8988T (cell line): ENCODE data around the gene SLC6A13.
"Not testable (repeated sequence)": the region's sequence is repeated elsewhere in the genome, so short reads cannot be mapped to it uniquely, and the experiment has no call there.

Experiments used
- DNase-seq: peaks from one replicate; pipeline ENCODE4 v3.0.0; 2011

Gene SLC6A13

GRCh38 chr12:262817-263216 is at the start of gene SLC6A13:
Gene SLC6A13, minus strand, starts transcription at chr12:262836. Its CDS starts 2,784 bp downstream, at chr12:260052.
- no peak for DNase-seq

GRCh38 chr12:308511-308910 is 45.9 kb upstream of the SLC6A13 start:
- DNase-seq = no peak

DNA sequence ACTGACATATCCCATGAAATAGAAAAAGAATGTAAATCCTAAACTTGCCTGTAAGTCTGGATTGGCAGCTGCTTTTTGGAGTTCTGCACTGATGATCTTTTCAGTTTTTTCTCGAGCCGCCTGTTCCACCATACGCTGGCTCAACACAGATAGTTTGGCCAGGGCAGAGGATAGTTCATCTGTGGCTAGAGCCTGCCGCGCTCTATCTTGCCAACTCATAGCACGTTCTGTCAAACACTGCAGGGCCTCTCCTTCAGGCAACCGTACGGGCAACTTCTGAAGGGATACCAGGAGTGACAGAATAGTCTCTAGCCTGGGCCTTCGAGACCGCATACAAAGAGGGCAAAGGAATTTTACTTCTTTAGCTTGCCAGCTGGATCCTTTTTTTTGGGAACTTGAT is 44.8 kb upstream of the SLC6A13 start:
- no peak for DNase-seq

DNA sequence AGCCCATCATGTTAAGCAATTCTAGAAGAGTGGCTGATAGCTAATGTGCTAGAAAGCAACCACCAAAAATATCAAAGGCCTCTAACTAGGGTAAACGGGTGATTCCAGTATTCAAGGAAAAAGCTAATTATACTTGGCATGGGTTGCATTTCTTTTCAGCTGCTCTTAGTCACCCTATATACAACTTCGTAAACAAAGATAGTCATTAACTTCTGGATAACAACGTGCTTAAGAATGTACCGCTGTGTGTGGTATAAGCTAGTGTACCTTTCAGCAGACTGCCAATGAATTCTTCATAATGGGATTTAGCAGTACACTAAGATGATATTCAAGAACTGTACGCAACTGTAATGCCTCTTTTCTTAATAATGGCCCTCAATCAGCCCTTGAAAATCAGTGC is 42.2 kb upstream of the SLC6A13 start:
- DNase-seq = no peak

- not testable (repeated sequence) for DNase-seq
Observed at GRCh38 chr12:302766-303165, 40.1 kb upstream of the SLC6A13 start.

GRCh38 chr12:300166-300565 is 37.5 kb upstream of the SLC6A13 start:
- not testable (repeated sequence) for DNase-seq

DNA sequence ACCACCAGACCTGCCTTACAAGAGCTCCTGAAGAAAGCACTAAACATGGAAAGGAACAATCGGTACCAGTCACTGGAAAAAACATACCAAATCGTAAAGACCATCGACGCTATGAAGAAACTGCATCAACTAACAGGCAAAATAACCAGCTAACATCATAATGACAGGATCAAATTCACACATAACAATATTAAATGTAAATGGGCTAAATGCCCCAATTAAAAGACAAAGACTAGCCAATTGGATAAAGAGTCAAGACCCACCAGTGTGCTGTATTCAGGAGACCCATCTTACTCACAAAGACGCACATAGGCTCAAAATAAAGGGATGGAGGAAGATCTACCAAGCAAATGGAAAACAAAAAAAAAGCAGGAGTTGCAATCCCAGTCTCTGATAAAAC is 36.9 kb upstream of the SLC6A13 start:
- DNase-seq = not testable (repeated sequence)

GRCh38 chr12:298059-298458 is 35.4 kb upstream of the SLC6A13 start:
- DNase-seq = not testable (repeated sequence)

DNA sequence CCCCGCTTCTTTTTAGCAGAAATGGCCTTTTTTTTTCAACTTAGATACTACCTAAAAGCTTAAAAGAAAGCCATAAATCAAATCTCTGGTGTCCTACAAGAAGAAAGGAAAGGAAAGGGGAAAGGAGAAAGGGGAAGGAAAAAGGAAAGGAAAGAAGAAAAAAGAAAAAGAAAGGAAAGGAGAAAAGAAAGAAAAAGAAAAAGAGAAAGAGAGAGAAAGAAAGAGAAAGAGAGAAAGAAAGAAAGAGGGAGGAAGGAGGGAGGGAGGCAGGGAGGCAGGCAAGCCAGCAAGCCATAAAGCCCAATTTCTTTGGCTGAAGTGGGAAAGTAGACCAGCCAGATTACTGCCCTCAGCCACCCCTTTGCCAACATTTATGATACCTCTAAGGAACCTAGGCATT is 32.5 kb upstream of the SLC6A13 start:
- DNase-seq = no peak

DNA sequence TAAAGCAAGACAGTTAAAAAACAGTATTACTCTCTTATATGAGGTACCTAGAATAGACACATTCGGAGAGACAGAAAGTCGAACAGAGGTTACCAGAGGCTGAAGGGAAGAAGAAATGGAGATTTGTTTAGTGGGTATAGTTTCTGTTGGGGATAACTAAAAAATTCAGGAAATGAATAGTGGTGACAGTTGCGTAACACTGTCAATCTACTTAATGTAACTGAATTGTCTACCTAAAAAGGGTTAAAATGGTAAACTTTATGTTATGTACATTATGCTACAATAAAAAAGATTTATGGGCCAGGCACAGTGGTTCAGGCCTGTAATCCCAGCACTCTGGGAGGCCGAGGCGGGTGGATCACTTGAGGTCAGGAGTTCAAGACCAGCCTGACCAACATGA is 30.6 kb upstream of the SLC6A13 start:
- DNase-seq = no peak

DNA sequence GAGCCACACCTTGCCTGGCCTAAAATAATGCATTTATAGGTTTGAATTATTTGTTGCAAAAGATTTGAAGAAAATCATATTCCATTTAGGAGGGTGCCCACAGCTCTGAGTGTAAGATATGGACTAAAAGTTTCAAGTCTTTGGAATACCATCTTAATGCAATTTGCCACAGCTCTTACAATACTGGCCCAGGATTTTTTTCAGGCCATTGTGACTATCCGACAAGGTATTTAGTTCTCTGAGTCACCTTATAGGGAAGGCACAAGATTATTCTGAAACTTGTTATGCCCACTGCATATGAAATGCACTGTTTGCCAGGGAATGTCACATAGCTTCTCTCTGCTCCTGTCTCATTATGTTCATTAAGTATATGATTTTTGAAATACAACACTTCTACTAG is 29.6 kb upstream of the SLC6A13 start:
- no peak for DNase-seq

GRCh38 chr12:291153-291723 is 28.6 kb upstream of the SLC6A13 start:
- DNase-seq = no peak

DNA sequence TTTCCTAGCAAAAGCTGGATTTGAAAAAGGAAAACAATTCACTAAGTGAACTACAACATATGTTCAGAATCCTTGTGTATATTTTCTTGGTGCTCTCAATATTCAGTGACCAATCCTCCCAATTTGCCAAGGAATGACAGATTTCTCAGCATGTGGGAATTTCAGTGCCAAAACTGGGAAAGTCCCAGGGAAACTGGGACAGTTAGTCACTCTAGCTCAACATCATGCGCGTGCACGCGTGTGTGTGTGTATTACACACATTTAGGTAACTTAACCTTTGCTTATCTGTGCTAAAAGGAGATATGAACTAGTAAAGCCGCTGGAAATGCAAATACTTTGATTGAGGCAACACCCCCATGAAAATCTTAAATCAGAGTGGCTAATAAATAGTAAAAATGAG is 26.1 kb upstream of the SLC6A13 start:
- no peak for DNase-seq

GRCh38 chr12:286531-287300 is 24.1 kb upstream of the SLC6A13 start:
- no peak for DNase-seq

DNA sequence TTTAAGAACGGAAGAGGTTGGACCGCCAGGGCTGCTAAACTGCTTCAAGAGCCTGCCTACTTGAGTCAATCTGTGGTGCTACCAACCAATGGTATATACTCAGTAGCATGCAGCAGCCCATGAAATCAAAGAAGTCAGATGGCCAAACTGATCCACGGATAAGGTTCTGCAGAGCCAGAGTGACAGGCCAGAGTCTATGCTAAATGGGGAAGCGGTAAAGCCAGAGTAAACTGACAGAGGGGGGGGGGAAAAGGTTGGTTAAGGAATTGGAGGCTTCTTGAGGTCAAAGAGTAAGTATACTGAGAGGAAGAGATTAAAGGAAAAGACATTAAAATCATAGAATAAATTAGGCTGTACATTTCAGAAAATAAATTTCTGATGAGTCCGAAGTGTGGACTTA is 15.4 kb upstream of the SLC6A13 start:
- no peak for DNase-seq

DNA sequence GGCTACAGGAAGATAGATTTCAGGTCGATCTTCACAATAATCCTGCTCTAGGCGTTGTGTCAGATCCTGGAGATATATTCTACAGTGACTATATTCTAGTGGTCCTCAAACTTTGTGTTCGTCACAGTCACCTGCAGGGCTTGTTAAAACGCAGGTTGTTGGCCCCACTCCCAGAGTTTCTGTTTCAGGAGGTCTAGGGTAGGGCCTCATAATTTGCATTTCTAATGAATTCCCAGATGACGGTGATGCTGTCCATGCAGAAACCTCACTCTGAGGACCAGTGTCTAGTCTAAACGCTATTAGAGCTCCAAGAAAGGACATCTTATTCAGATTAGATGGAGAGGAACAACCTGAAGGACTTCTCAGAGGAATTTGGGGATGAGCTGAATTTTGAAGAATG is 13.2 kb upstream of the SLC6A13 start:
- no peak for DNase-seq

- DNase-seq = no peak
Observed at GRCh38 chr12:273382-273781, 10.7 kb upstream of the SLC6A13 start.

- DNase-seq = no peak
Observed at GRCh38 chr12:272942-273341, 10.3 kb upstream of the SLC6A13 start.

DNA sequence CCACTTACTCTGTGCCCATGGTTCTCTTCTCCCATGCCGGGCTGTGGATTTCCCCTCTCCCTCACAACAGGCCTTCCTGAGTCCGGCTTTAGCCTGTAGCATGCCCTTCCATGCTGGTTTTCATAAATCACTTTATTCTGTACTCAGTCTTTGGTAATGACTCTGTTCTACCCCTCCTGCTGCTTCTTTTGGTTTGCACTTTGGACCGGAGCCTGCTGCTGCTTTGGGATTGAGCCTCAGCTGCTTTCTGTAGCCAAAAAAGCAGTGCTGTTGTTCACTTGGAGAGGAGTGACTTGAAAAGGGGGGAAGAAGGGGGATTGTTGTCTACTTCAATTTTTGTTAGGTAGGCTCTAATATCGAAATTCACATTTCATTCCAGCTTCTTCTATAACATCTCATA is 8.5 kb upstream of the SLC6A13 start:
- no peak for DNase-seq

DNA sequence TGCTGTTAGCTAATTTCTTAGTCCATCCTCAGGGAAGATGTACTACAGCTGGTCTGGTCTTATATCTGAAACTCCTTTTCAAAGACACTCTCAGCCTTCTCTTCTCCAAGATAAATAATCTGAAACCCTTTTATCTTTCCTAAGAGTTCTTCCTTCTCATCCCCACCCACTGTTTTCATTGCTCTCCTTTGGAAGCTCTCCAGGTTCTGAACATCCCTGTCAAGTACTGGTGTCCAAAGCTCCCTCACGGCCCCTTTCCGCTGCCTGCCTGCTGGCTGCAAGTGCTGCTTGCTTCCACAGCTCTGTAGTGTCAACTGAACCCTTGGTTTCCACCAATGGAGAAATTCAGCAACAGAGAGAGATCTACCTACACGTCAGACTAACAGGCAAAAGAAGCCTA is 6.6 kb upstream of the SLC6A13 start:
- no peak for DNase-seq

GRCh38 chr12:268483-268840 is 5.8 kb upstream of the SLC6A13 start:
- no peak for DNase-seq

GRCh38 chr12:267581-268482 is 5.2 kb upstream of the SLC6A13 start:
- no peak for DNase-seq

DNA sequence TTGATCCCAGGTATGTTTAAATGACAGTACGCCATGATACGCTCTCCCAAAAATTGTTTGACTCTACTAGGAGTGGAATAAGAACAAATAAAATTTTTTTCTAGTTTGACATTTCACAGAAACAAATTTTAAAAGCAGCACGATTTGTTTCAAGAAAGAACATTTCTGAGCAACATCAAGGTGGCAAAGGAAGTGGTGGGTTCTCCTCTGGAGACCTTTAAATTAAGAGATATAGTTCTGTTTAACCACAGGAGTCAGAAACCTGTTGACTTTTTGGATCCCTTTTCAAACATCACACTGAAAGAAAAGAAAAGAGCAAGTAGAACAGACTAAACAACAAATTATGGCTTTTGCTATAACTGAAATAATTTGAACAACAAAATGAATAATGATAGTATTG is 2.5 kb upstream of the SLC6A13 start:
- no peak for DNase-seq

DNA sequence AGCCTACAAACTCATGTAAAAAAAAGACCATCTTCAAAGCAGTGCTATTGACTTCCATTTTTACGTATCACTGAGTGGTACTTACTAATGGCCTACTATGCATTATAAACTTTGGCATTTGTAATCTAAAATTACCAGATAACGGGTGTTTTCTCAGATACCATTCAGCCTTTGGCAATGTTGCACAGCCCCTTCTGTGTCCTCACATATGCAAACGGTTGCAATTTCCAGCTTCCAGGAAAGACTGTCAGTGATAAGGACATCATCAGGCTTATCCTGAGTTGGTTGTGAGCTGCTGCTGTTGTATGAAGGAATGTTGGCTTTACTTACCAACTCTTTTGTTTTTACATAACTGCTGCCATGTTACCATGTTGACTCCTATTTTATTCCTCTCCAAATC is 1.6 kb upstream of the SLC6A13 start:
- no peak for DNase-seq
